DMS53 (cell line): ENCODE data around the gene GULP1.
"Not testable (repeated sequence)": the region's sequence is repeated elsewhere in the genome, so short reads cannot be mapped to it uniquely, and the experiment has no call there.

Source experiments
- DNase-seq: peaks from one replicate; lab custom pipeline; 2025; lab: John Stamatoyannopoulos, UW

The GULP1 gene

GRCh38 chr2:188601391-188601790, 309.7 kb downstream of the GULP1 start:
- no peak for DNase-seq

- no peak for DNase-seq
Measured at GRCh38 chr2:188601927-188602326, 310.3 kb downstream of the GULP1 start.

GRCh38 chr2:188604579-188604978, 312.9 kb downstream of the GULP1 start:
- DNase-seq, result peak; percentile 36

- not testable (repeated sequence) for DNase-seq
Measured at GRCh38 chr2:188605609-188606584, 314.2 kb downstream of the GULP1 start.

GRCh38 chr2:188606596-188606995, 314.9 kb downstream of the GULP1 start:
- DNase-seq, result not testable (repeated sequence)

- peak; percentile 43 for DNase-seq
Measured at GRCh38 chr2:188607501-188607900, 315.8 kb downstream of the GULP1 start.

- no peak for DNase-seq
Measured at GRCh38 chr2:188609321-188610049, 317.8 kb downstream of the GULP1 start.

GRCh38 chr2:188610050-188610444, 318.4 kb downstream of the GULP1 start:
- no peak for DNase-seq

GRCh38 chr2:188610827-188611226, 319.2 kb downstream of the GULP1 start:
- no peak for DNase-seq

GRCh38 chr2:188619146-188619545, 327.5 kb downstream of the GULP1 start:
- no peak for DNase-seq

- no peak for DNase-seq
Measured at GRCh38 chr2:188620916-188621315, 329.2 kb downstream of the GULP1 start.

GRCh38 chr2:188622601-188623260, 331.1 kb downstream of the GULP1 start:
- no peak for DNase-seq

GRCh38 chr2:188623995-188624643, 332.4 kb downstream of the GULP1 start:
- DNase-seq, result peak; percentile 40

GRCh38 chr2:188627471-188627870, 335.8 kb downstream of the GULP1 start:
- no peak for DNase-seq

- DNase-seq, result peak; percentile 11
Measured at GRCh38 chr2:188628989-188629752, 337.5 kb downstream of the GULP1 start.

GRCh38 chr2:188629753-188630527, 338.3 kb downstream of the GULP1 start:
- no peak for DNase-seq

GRCh38 chr2:188631037-188631809, 339.5 kb downstream of the GULP1 start:
- DNase-seq, result no peak

GRCh38 chr2:188634656-188635055, 343.0 kb downstream of the GULP1 start:
- DNase-seq, result no peak
